Hematopoietic multipotent progenitor cell treated with erythropoietin and hydrocortisone succinate and interleukin-3 and kit ligand, for 8 days (in vitro differentiated cells): ENCODE measurements around the gene RRP9.
"Not testable (repeated sequence)": the region's sequence is repeated elsewhere in the genome, so short reads cannot be mapped to it uniquely, and the experiment has no call there.

Experiments used
- DNase-seq: peaks from one replicate; pipeline ENCODE4 v3.0.0-alpha.2; 2015

Gene RRP9

GRCh38 chr3:51941798-51942602 lies at the start of gene RRP9, which contains the start of gene PARP3:
TSS of gene RRP9 (minus strand) at chr3:51941904. CDS start at chr3:51941867, 37 bp downstream.
TSS of gene PARP3 (plus strand) at chr3:51942363. CDS start at chr3:51943356, 993 bp downstream.
- DNase-seq = peak; percentile 100

DNA sequence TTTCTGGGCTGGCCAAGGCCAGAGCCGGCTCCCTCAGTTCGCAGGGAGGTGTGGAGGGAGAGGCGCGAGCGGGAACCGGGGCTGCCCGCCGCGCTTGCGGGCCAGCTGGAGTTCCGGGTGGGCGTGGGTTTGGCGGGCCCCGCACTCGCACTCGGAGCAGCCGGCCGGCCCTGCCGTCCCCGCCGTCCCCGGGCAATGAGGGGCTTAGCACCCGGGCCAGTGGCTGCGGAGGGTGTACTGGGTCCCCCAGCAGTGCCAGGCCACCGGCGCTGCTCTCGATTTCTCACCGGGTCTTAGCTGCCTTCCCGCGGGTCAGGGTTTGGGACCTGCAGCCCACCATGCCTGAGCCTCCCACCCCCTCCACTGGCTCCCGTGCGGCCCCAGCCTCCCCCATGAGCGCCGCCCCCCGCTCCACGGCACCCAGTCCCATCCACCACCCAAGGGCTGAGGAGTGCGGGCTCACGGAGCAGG lies 48.8 kb upstream of the RRP9 start:
- DNase-seq = not testable (repeated sequence)

- no peak for DNase-seq
Measured at GRCh38 chr3:51988286-51989146, 46.8 kb upstream of the RRP9 start.

DNA sequence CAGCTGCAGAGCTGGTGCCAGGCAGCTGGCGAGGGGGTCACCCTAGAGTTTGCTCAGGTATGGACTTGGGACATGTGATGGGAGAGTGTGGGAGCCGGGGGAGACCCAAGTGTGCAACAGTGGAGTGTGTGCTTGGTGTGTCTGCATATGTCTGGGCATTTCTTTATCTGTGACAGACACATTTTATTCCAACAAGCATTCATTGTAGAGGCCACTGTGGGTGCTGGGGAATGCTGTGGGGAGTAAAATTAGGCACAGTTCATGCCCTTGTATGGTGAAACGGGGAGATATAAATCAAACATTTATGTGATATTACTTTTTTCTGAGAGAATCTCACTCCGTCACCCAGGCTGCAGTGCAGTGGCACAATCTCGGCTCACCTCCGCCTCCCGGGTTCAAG lies 45.9 kb upstream of the RRP9 start:
- peak; percentile 58 for DNase-seq

GRCh38 chr3:51986010-51986947 lies 44.6 kb upstream of the RRP9 start:
- DNase-seq = no peak

- DNase-seq = no peak
Measured at GRCh38 chr3:51985063-51985462, 43.4 kb upstream of the RRP9 start.

- DNase-seq = no peak
Measured at GRCh38 chr3:51984269-51984647, 42.6 kb upstream of the RRP9 start.

GRCh38 chr3:51983578-51984268 lies 42.0 kb upstream of the RRP9 start:
- no peak for DNase-seq

- DNase-seq = peak; percentile 86
Measured at GRCh38 chr3:51982838-51983577, 41.3 kb upstream of the RRP9 start, which contains the start of gene ACY1. TSS of gene ACY1 (plus strand) at chr3:51983535. CDS start at chr3:51984065, 530 bp downstream.

GRCh38 chr3:51982352-51982837 lies 40.7 kb upstream of the RRP9 start:
- peak; percentile 73 for DNase-seq

GRCh38 chr3:51980253-51980652 lies 38.5 kb upstream of the RRP9 start:
- no peak for DNase-seq

GRCh38 chr3:51978143-51978502 lies 36.4 kb upstream of the RRP9 start:
- no peak for DNase-seq

GRCh38 chr3:51977446-51978142 lies 35.9 kb upstream of the RRP9 start:
- no peak for DNase-seq

DNA sequence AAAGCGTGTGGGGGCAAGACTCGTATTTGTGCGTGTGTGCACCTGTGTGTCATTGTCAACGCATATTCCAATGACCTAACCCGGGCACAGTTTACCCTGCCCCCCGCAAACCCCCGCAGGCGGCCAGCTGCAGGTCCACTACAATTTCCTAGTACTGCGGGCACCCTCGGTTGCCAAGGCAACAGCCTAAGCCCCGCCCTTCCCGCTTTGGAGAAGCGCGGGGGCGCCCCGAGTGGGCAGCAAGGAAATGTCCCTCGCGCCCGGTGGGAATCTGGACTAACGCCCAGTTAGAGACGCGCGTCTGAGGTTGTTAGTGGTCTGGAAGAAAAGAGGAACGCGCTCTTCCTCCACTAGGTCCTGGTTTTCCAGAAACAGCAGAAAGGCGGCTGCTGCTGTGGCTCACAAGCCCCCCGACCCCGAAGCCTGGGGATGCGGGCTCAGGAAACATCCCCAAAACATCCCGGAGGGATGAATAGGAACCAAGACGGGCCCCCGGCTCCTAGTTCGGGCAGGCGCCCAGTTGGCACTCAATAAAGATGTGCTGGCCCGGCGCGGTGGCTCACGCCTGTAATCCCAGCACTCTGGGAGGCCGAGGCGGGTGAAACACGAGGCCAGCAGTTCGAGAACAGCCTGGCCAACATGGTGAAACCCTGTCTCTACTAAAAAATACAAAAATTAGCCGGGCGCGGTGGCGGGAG lies 34.3 kb upstream of the RRP9 start:
- DNase-seq = peak; percentile 70

DNA sequence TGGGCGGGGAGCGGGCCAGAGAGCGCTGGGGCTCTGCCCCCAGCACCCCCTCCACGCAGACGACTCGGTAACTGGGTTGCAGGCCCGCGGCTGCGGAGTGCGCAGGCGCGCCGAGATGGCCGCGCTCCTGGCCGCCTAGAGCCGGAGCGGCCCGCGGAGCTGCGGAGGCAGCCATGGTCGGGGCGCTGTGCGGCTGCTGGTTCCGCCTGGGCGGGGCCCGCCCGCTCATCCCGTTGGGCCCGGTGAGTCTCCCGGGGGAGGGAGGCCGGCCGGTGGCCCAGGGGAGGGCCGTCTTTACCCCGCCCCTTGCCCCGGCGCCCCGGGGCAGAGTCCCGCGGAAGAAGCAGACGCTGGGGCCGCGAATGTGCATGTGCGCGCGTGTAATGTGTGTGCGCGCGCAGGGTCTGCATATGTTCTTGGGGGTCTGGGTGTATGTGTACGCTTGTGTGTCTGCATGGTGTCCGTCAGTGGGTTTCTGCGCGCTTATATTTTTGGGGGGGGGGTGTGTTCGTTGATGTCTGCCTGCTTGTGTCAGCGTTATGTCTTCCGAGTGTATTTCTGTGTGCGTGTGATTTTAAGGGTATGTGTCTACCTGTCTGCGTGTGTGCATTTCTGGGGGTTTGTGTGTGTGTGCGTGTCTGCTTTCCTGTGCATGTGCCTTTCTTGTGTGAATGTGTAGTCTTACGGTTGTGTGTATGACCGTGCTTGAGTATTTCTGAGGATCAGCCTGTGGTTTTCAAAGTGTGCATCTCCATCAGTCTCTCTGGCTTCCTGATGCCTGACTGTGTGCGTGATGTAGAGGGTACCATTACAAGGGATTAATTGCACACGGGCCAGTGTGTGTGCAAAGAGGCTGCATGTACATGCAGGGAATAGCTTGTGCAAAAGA lies 33.5 kb upstream of the RRP9 start, which contains the start of gene ABHD14A:
Gene ABHD14A, plus strand, starts transcription at position 102 of the 889 bp plus-strand sequence. Its CDS starts 72 bp downstream, at position 174.
- DNase-seq = peak; percentile 70

GRCh38 chr3:51974277-51974962 lies 32.7 kb upstream of the RRP9 start:
- peak; percentile 40 for DNase-seq

GRCh38 chr3:51971350-51971749 lies 29.6 kb upstream of the RRP9 start:
- no peak for DNase-seq
